GM18858 (cell line): ENCODE results near the gene KISS1.

Source experiments
- ATAC-seq: cut with Tn5 transposase; IDR thresholded peaks from one replicate; pipeline ENCODE4 v1.9.1; 2021; ENCODE audit not compliant: unreplicated experiment

The KISS1 gene

DNA sequence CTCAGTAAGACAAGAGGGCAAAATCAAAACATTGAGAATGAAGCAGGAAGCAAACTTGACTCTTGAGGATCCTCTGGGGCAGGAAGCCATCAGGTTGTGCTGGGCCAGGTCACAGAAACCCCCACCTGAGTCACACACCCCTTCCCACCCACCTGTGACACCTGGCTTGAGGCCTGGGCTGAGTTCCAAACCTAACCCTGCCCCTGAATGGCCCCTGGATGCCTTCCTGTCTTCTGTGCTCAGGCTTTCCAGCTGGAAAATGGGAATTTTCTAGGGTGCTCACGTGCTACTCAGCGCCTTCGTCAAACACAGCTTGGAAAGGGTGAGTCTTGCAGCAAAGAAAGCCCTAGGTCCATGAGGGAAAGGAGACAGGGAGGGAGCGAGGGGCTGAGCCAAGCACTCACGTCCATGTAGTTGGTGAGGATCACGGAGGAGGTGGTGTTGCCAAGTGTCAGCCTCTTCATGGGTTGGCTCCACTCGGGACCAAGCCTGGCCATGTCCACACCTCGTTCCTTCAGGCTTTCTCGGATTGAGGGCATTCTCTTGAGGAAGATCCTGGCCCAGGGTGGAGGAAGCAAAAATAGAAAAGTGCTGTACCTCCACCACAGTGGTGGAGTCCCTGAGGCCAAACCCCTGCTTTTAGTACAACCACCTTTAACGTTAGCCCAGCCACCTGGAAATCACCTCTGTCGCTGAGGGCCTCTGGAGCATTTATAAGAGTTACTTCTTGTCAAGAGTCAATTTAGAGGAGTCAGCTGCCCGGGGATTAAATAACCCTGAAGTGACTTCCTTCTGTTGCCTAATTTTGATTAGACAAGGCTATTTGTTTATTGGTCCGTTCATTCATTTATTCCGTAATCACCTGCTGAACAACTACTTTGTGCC is 34.4 kb downstream of the KISS1 start:
- ATAC-seq, result no peak

GRCh38 chr1:204157962-204158361 is 38.3 kb downstream of the KISS1 start:
- no peak for ATAC-seq

- no peak for ATAC-seq
Measured at GRCh38 chr1:204155881-204156280, 40.4 kb downstream of the KISS1 start.

DNA sequence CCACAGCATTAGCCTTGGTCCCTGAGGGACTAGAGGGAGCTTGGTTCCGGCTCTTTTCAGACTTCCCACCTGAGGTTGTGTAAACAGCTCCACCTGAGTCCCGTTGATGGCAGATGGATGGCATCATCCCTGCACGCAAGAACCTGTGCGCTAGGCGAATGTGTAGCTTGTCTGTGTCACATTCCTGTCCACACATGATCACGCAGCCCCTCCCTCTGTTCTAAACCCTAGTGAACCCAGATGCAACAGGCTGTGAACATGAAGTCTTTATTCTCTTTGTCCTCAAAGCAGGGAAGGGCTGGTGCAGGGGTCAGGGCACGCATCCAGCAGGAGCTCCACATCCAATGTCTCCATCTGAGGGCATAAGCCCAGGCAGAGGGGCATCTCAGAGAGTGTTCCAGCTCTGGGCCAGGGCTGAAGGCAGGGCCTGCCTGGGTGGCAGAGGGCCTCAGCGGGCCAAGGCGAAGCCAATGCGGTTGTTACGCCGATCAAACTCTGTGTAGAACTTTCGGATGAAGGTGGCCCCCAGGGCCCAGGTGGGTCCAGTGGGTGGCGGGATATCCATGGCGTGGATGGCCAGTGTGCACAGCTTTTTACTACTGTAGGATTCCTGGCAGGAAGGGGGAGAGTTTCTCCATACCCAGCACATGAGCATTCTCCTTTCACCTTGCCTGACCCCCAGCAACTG is 41.6 kb downstream of the KISS1 start:
- no peak for ATAC-seq

- no peak for ATAC-seq
Measured at GRCh38 chr1:204153667-204154066, 42.6 kb downstream of the KISS1 start.

- ATAC-seq, result no peak
Measured at GRCh38 chr1:204152310-204153044, 43.8 kb downstream of the KISS1 start.

- no peak for ATAC-seq
Measured at GRCh38 chr1:204151552-204152309, 44.6 kb downstream of the KISS1 start, which contains the start of gene ETNK2. TSS of gene ETNK2 (minus strand) at chr1:204152044. CDS start at chr1:204151852, 192 bp downstream.

- no peak for ATAC-seq
Measured at GRCh38 chr1:204150702-204151551, 45.4 kb downstream of the KISS1 start.

DNA sequence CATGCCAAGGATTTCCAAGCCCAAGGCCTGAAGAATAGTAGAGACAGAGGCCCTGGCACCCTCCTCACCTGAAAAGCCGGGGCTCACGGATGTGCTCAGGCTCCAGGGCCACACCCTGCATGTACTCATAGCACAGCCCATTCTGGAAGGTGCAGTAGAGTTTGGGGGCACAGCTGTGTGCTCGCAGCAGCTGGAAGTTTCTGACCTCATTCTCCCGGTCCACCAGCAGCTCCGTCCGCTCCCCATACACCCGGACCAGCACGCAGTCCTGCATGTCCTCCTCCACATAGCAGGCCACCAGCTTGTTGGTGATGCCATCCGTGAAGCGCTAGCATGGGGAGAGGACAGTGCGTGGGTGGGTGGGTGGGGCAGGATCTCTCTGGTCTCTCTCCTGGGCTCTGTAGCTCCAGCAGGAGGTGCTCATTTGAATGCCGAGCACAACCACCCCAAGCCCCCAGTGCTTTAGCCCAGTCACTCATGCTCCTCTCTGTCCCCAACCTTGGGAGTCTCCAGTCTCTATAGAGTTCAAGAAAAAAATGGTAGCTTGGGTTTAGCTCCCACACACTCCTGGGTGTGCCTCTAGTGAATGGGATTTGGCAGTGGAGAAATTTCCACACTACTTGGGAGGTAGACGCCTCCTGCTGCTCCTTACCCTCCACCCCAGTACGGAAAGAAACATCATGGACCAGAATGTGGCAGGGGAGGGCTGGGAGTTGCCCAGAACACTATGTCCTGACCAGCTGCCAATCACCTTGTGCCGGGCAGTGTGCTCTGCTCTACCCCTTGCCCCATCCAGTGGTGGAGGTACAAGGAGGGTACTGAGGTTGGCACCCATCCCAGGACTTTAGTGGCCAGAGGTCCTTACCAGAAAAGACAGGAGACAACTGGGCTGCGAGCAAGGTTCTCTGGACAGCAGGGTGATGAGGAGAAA is 46.4 kb downstream of the KISS1 start:
- no peak for ATAC-seq

DNA sequence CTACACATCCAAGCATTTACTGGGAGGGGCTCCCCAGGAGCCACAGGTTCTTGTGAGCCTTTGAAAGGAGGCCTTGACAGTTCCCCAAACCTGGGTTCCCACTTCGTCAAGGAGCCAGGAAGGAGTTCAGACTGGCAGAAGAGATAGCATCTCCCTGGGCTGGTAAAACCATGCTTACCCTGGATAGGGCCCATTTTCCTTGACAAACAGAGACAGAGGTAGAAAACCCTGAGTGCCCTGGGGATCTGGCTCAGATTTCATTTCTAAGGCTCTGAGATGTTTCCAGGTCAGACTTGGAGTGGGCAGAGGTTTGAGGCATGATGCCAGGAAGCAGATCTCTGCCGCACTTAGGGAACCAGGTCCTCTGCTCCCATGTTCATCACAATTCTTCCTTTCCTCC is 47.2 kb downstream of the KISS1 start:
- no peak for ATAC-seq

DNA sequence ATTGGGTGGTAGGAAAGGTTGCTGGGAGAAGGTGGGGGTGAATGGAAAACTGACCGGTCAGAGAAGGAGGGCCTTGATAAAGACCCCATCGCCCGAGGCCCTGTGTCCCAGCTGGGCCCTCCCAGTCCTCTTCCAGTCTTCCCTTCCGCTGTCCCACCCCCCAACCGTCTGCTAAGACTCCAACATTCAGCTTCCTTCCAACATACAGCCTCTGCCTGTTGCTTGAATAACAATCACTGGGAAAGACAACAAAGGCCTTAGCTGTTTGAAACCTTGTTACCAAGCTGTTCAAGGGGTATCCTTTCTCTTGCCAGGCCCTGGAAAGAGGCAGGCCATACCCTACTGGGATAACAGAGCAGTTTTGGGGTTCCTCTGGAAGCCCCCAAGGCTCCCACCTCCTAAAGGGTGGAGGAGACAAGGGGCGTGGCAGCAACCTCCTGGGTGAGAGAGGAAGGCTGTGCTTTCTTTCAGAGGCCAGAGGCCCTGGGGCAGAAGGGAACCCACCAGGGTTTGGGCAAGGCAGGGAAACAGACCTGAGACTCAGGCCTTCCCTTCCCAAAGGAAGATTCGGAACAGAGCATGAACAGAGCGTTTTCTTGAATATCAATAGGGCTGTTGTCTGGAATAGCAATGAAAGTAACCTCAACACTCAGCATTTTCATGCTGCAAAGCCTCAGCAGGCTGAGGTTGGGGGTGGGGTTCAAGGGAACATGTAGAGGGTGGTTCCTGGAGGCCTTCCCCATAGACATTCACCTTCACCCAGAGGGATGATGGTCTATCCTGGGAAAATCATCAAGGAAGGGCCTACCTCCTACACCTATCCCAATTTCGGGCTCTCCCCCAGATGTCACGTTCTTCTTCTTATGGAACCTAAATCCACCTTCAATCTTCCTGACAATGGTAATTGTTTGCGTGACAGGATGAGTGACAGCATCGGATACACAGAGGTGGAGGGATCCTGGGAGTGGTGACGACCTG is 48.6 kb downstream of the KISS1 start:
- ATAC-seq, result no peak

- no peak for ATAC-seq
Measured at GRCh38 chr1:204146965-204147364, 49.3 kb downstream of the KISS1 start.

DNA sequence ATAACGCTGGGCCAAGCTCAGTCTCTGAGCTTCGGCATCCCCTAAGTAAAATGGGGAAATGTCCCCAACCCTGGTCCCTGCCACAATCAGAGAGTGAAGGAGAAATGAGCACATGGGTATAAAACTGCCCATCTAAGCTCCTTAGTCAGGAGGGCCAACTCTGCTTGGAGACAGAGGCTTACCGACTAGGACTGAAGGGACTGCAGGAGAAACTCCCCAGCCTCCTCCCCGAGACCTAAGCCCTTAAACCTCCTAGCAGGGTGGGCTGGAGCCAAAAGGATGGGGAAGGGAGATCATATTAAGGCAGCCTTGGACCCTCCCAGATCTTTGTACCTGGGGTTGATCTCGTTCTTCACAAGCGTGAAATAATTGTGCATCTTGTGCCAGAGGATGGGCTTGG is 50.0 kb downstream of the KISS1 start:
- no peak for ATAC-seq

DNA sequence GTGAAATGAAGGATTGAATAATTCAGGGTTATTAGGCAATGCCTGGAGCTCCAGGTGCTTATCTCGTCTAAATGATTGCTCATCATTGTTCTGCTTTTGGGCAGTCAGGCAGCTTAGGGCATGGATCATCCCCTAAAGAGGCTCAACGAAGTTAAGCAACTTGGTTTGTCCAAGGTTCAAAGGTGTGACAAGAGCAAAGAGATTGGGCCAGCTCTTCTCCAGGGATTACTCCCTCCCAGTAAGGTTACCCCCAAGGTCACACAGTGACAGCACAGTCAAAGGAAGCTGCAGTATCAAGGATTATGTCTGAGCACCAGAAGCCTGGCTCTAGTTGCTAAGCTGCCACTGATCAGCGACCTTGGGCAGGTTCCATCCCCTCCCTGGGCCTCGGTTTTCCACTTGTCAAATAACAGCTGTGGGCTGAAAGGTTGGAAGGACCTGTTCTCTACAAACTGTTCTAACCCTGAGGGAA is 51.2 kb downstream of the KISS1 start:
- ATAC-seq, result no peak

DNA sequence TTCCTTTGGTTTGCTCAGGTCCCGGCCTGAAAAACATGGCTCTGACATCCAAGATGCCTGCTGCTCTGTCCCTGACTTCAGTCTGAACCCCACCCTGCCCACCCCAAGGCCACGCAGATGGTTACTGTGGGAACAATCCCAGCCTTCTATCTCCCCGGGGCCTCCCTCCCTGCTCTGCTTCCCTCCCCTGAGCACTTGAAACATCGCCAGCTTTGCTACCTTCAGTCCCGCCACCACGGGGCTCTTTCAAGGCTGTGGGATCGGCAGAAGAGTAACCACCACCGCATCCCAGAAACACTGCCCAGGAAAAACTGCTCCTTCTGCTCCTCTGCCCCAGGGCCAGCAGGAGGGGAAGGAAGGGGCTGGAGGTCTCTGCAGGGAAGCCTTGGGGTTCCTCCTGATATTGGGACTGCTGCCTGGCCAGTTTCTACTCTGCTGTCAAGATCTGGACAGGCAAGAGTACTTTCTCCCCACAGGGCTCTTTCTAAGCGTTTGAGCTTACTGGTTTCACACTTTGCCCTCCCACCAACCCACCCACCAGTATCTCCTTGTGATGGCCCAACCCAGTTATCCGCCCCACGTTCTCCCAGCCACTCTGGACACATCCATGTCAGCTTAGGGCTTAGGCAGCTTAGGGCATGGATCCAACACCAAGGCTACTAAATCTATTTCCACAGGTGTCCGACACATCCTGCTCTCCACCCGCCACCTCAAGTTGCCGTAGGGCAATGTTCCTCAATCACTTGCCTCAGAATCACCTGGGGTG is 52.8 kb downstream of the KISS1 start:
- no peak for ATAC-seq

GRCh38 chr1:204142032-204142974 is 54.0 kb downstream of the KISS1 start:
- ATAC-seq, result no peak
